HepG2 (cell line): Measurements from ENCODE around the gene ZDHHC24. TPM values are rescaled to one million over a fixed set of nuclear protein-coding genes. Genes with fewer than 3 reads are reported as not detected.

Experiments
- ASH2L ChIP-seq: fragments of 300-600, 200-600 bp; sonication (generic); IDR thresholded peaks from 2 replicates; pipeline ENCODE4 v1.7.0; 2017; ENCODE audit warnings: low read depth, mild to moderate bottlenecking, moderate library complexity, mixed read lengths, low read length; ENCODE audit not compliant: insufficient read length
- ATF5 ChIP-seq: sonication (generic); formaldehyde crosslinking; IDR thresholded peaks from 2 replicates; pipeline ENCODE4 v1.4.0; 2020; ENCODE audit warnings: mild to moderate bottlenecking, low read depth, missing genetic modification reagents
- BCL6 ChIP-seq: IDR thresholded peaks from 2 replicates; pipeline ENCODE4 v1.6.1; 2016; ENCODE audit warnings: missing genetic modification reagents, missing compliant biosample characterization
- BHLHE40 ChIP-seq: IDR thresholded peaks from 2 replicates; pipeline ENCODE4 v1.6.1; 2011; ENCODE audit warnings: low read length, improper control_type of control experiment
- CREM ChIP-seq, 2 experiments: sonication (generic) in 1 of 2; formaldehyde crosslinking in 1 of 2; IDR thresholded peaks; 2 replicates each; pipeline versions ENCODE4 v1.4.0 to v1.6.1; 2016 to 2020; ENCODE audit warnings: antibody characterized with exemption in 1 of 2, mild to moderate bottlenecking in 1 of 2, missing genetic modification reagents in 1 of 2
- ELF4 ChIP-seq: sonication (generic); formaldehyde crosslinking; IDR thresholded peaks from 2 replicates; pipeline ENCODE4 v1.5.0; 2020; ENCODE audit warnings: missing genetic modification reagents, mild to moderate bottlenecking, moderate library complexity, borderline replicate concordance
- HOXA5 ChIP-seq: sonication (generic); formaldehyde crosslinking; IDR thresholded peaks from 2 replicates; pipeline ENCODE4 v1.4.0; 2020; ENCODE audit warnings: missing genetic modification reagents
- ISX ChIP-seq: sonication (generic); formaldehyde crosslinking; conservative IDR thresholded peaks from 2 replicates; pipeline ENCODE4 v1.5.0; 2020; ENCODE audit warnings: missing genetic modification reagents
- LBX2 ChIP-seq: sonication (generic); formaldehyde crosslinking; IDR thresholded peaks from 2 replicates; pipeline ENCODE4 v1.5.0; 2020; ENCODE audit warnings: missing genetic modification reagents, mild to moderate bottlenecking, borderline replicate concordance
- MIER3 ChIP-seq: IDR thresholded peaks from 2 replicates; pipeline ENCODE4 v1.6.1; 2016; ENCODE audit warnings: missing compliant biosample characterization, borderline replicate concordance
- NFIC ChIP-seq: IDR thresholded peaks from 2 replicates; pipeline ENCODE4 v1.6.1; 2012; ENCODE audit warnings: mild to moderate bottlenecking, low read length, inconsistent platforms
- NFKB2 ChIP-seq: sonication (generic); formaldehyde crosslinking; IDR thresholded peaks from 2 replicates; pipeline ENCODE4 v1.4.0; 2020; ENCODE audit warnings: missing genetic modification reagents, borderline replicate concordance
- SAP130 ChIP-seq: IDR thresholded peaks from 2 replicates; pipeline ENCODE4 v1.6.1; 2016; ENCODE audit warnings: low read depth
- SMAD1 ChIP-seq: sonication (generic); formaldehyde crosslinking; IDR thresholded peaks from 2 replicates; pipeline ENCODE4 v1.4.0; 2020; ENCODE audit warnings: missing genetic modification reagents, low read depth, mild to moderate bottlenecking, borderline replicate concordance
- ZBED4 ChIP-seq: sonication (generic); formaldehyde crosslinking; IDR thresholded peaks from 2 replicates; pipeline ENCODE4 v1.4.0; 2020; ENCODE audit warnings: missing genetic modification reagents, borderline replicate concordance
- ZHX1 ChIP-seq: sonication (generic); formaldehyde crosslinking; IDR thresholded peaks from 2 replicates; pipeline ENCODE4 v1.8.1; 2022; ENCODE audit warnings: low read depth, mild to moderate bottlenecking, missing genetic modification reagents
- ZNF275 ChIP-seq: sonication (generic); formaldehyde crosslinking; IDR thresholded peaks from 2 replicates; pipeline ENCODE4 v1.8.0; 2022; ENCODE audit warnings: missing genetic modification reagents, mild to moderate bottlenecking, inconsistent platforms, borderline replicate concordance
- ZNF761 ChIP-seq: sonication (generic); formaldehyde crosslinking; conservative IDR thresholded peaks from 2 replicates; pipeline ENCODE4 v1.4.0; 2020; ENCODE audit warnings: mild to moderate bottlenecking, missing genetic modification reagents
- ZNF883 ChIP-seq: sonication (generic); formaldehyde crosslinking; IDR thresholded peaks from 2 replicates; pipeline ENCODE4 v1.5.1; 2020; ENCODE audit warnings: mild to moderate bottlenecking, missing genetic modification reagents; ENCODE audit errors: not compliant biosample characterization
- polyA plus RNA-seq, 8 experiments: library from polyadenylated mRNA; depleted of rRNA in 3 of 8; stranded (reverse) in 7 of 8; unstranded in 1 of 8; fragments of >200 nt; fragmentation: Illumina TruSeq in 4 of 8; extraction: Trizol in 4 of 8; gene quantifications; 2 replicates each; pipeline versions ENCODE4 v1.2.1 to v1.2.3, GENCODE V29; 2011 to 2016; ENCODE audit warnings: low read depth in 4 of 8, missing spikeins in 1 of 8, mixed read lengths in 1 of 8; ENCODE audit not compliant: insufficient read depth in 1 of 8
- total RNA-seq, 5 experiments: library from RNA; depleted of rRNA; stranded (reverse); fragments of >200 nt; fragmentation: Illumina TruSeq; extraction: Trizol; gene quantifications; 2 replicates each; pipeline ENCODE4 v1.2.3, GENCODE V29; 2016; ENCODE audit warnings: low read depth in 1 of 5

The ZDHHC24 gene
- total and polyA plus RNA-seq, 2 of the 13 experiments (the other 11 are each of a cell fraction or from before 2014, with no cell fraction given): 4.3 TPM

GRCh38 chr11:66480117-66480938 is 65.5 kb downstream of the ZDHHC24 start, which contains the start of gene DPP3 (continued):
- TF ChIP-seq ZBED4 (peak; percentile 70; the same call in 1 of the 2 replicates), BCL6 (peak; percentile 43), LBX2 (CRISPR knock-in tag) (no peak), CREM (IDR thresholded peaks at IDR 0.05) (peak; percentile 61), CREM (CRISPR knock-in tag; IDR thresholded peaks at IDR 0.05) (no peak), ZHX1 (CRISPR knock-in tag) (no peak), BHLHE40 (no peak), NFKB2 (CRISPR knock-in tag) (peak; percentile 20; the same call in 1 of the 2 replicates), SAP130 (CRISPR knock-in tag) (peak; percentile 96), ASH2L (peak; percentile 93), ELF4 (CRISPR knock-in tag) (peak; percentile 93; the same call in 1 of the 2 replicates), ZNF275 (CRISPR knock-in tag) (peak; percentile 48; the same call in 1 of the 2 replicates), NFIC (no peak), ISX (CRISPR knock-in tag) (no peak), SMAD1 (CRISPR knock-in tag) (no peak), ATF5 (CRISPR knock-in tag) (no peak; the same call in 1 of the 2 replicates), ZNF761 (CRISPR knock-in tag) (0 out of 2 replicates have a peak, but pooled peaks have one; percentile 13), MIER3 (CRISPR knock-in tag) (no peak), HOXA5 (0 out of 2 replicates have a peak, but pooled peaks have one; percentile 12), ZNF883 (CRISPR knock-in tag) (peak; percentile 45)
